Bronchial smooth muscle cell (primary cell): ENCODE results near the gene MAP1LC3C. TPM values are rescaled to one million over a fixed set of nuclear protein-coding genes. Genes with fewer than 3 reads are reported as not detected.

Experiments
- total RNA-seq: library from RNA; depleted of rRNA; stranded (reverse); fragments of >200 nt; gene quantifications from 2 replicates; pipeline ENCODE4 v1.2.1, GENCODE V29; 2014

Gene MAP1LC3C
- 0.77 and 0.95 TPM in 2 replicates for total RNA-seq

DNA sequence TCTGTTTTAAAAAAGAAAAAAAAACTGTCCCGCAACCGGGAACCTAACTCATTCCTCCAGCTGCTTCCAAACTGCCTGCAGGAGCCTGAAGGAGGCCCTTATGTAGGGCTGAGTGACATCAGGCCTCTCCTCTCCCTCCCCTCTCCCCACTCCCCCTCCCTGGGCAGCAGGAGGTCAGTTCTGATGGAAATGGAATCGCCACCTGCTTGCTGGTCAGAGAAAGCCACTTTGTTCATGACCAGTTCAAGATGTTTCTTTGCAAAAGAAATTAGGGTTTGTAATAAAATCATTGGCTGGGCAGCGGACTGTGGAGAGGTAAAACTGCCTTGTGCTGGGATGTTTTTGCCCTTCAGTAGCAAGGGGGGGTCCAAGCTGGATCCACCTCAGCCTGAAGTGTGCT is at the start of gene MAP1LC3C:
TSS of gene MAP1LC3C (minus strand) at position 73 of the 400 bp plus-strand sequence. CDS start 90 bp downstream, outside the sequence.

DNA sequence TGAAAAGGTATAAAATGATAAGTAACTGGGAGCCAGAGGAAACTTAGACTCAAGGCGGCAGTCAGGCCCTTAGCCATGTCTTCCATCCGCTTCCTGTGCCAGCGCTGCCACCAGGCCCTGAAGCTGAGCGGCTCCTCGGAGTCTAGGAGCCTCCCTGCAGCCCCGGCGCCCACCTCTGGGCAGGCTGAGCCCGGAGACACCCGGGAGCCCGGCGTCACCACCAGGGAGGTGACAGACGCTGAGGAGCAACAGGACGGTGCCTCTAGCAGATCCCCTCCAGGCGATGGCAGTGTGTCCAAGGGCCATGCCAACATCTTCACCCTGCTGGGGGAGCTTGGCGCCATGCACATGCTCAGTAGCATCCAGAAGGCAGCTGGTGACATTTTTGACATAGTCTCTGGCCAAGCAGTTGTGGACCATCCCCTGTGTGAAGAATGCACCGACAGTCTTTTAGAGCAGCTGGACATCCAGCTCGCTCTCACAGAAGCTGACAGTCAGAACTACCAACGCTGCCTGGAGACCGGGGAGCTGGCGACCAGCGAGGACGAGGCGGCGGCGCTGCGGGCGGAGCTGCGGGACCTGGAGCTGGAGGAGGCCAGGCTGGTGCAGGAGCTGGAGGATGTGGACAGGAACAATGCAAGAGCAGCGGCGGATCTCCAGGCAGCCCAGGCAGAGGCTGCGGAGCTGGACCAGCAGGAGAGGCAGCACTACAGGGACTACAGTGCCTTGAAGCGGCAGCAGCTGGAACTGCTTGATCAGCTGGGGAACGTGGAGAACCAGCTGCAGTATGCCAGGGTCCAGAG is 41.0 kb downstream of the MAP1LC3C start, which contains the start of gene BECN2:
TSS of gene BECN2 (plus strand) at position 76 of the 803 bp plus-strand sequence. CDS start at position 76, 0 bp downstream.

Other genes with a start within 250 kb of the MAP1LC3C start
- gene EXO1, start 150.9 kb downstream of the MAP1LC3C start, total RNA-seq: 1.0 and 1.9 TPM in 2 replicates
- gene BECN2, start 41.3 kb downstream of the MAP1LC3C start, total RNA-seq: not detected in 2 replicates